ENCODE measurements around the gene S1PR1. TPM values are rescaled to one million over a fixed set of nuclear protein-coding genes. Genes with fewer than 3 reads are reported as not detected.
"Not testable (repeated sequence)": the region's sequence is repeated elsewhere in the genome, so short reads cannot be mapped to it uniquely, and the experiment has no call there.

Gene S1PR1
- total RNA-seq, 1 donor from 2014 or later, result not detected

DNA sequence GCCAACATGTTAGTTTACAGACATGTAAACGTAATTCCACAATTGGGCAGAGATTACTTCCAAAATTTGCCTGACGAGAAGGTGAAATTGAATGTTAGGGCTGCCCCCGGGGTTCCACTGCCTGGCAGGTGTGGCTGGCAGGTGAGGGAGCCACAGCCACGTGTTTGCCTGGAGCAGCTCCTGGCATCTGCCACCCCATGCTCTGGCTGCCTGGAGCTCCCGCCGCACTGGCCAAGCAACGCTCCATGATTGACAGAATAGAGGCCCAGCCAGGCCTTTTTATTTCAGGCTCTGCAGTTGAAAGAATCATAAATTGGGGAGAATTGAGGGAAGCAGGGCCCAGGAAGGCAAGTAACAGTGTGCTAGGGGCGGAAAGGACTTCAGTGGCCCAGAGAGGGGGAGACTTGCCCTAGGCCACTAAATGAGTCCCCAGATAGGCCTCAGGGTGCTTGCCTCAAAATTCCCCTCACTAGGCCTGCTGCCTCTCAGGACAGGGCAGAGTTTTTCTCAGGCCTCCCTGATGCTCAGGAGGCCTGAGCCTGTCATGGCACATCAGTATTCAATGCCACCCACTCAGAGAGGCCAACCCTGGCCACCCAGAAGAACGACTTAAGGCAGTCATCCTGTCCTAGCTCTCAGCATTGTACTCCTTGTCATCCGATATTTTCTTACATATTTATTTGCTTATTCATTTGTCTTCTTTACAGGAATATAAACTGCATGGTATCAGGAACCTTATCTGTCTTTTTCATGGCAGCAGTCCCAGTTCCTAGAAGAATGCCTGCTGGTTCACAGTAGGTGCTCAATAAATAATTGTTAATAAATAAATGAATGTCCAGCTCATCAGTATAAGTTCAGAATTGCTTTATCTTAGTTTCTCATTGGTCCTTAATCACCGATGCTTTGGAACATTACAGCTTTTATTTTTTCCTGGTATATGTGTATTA lies 16.6 kb upstream of the S1PR1 start:
- Mint-ChIP-seq H3K4me3 (ENCODE audit: unreplicated experiment) (no peak overlapping the region), H3K27me3 (ENCODE audit: unreplicated experiment) (peaks cover 25% of the 10 kb centered on the region), H3K4me1 (ENCODE audit: unreplicated experiment) (no peaks in the 10 kb centered on the region), H3K36me3 (ENCODE audit: unreplicated experiment) (no peaks in the 10 kb centered on the region), H3K9me3 (ENCODE audit: unreplicated experiment) (no peaks in the 10 kb centered on the region), H3K27ac (ENCODE audit: unreplicated experiment) (no peak overlapping the region)
- no peak for DNase-seq (ENCODE audit: extremely low spot score, unreplicated experiment)
- TF ChIP-seq, protein P1, sequence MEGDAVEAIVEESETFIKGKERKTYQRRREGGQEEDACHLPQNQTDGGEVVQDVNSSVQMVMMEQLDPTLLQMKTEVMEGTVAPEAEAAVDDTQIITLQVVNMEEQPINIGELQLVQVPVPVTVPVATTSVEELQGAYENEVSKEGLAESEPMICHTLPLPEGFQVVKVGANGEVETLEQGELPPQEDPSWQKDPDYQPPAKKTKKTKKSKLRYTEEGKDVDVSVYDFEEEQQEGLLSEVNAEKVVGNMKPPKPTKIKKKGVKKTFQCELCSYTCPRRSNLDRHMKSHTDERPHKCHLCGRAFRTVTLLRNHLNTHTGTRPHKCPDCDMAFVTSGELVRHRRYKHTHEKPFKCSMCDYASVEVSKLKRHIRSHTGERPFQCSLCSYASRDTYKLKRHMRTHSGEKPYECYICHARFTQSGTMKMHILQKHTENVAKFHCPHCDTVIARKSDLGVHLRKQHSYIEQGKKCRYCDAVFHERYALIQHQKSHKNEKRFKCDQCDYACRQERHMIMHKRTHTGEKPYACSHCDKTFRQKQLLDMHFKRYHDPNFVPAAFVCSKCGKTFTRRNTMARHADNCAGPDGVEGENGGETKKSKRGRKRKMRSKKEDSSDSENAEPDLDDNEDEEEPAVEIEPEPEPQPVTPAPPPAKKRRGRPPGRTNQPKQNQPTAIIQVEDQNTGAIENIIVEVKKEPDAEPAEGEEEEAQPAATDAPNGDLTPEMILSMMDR (IDR thresholded peaks at IDR 0.05), result no peak

DNA sequence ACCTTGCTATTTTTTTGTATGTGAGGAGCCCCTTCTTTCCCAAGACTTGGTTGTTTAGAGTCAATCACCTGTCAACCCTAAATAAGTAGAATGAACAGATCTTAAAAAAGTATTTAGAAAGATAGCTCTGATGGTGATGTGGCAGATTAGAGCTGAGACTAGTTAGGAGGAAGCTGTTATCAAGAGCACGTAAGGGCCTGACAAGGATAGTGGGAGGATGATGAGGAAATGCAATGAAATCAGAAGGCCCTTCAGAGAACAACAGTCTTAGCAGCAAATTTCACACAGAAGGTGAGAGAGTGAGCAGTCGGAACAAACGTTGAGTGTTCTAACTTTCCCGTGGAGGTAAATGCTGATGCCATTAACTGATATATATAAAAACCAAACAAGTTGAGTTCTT lies 15.9 kb upstream of the S1PR1 start:
- H3K4me1 Mint-ChIP-seq (ENCODE audit: unreplicated experiment), result no peaks in the 10 kb centered on the region
- H3K27ac Mint-ChIP-seq (ENCODE audit: unreplicated experiment), result no peak overlapping the region
- no peaks in the 10 kb centered on the region for H3K9me3 Mint-ChIP-seq (ENCODE audit: unreplicated experiment)
- TF ChIP-seq, protein P1 (IDR thresholded peaks at IDR 0.05), result no peak
- H3K36me3 Mint-ChIP-seq (ENCODE audit: unreplicated experiment), result no peaks in the 10 kb centered on the region
- no peak for DNase-seq (ENCODE audit: extremely low spot score, unreplicated experiment)
- H3K4me3 Mint-ChIP-seq (ENCODE audit: unreplicated experiment), result no peak overlapping the region
- H3K27me3 Mint-ChIP-seq (ENCODE audit: unreplicated experiment), result peaks cover 21% of the 10 kb centered on the region

DNA sequence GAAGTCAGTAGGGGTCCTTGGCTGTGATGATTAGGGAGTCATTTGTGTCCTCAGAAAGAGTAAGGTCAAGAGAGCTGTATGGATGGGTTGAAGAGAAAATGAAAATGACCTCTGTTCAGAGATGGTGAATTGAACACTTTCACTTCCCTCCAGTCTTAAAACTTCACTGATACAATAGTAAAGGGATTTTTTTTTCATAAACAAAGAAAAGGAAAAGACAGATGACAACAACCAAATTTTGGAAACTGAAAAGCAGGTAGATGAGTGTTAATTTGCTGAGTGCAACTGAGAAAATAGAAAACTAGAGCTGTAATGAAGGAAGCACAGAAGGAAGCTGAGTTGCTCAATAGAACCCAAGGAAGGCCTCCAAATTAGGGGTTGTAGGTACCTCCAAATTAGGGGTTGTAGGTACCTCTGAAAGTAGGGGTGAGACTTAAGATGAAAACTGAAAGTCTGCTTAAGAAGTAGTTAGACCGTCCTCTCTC lies 14.8 kb upstream of the S1PR1 start:
- DNase-seq (ENCODE audit: extremely low spot score, unreplicated experiment), result no peak
- Mint-ChIP-seq H3K27me3 (ENCODE audit: unreplicated experiment) (peaks cover 18% of the 10 kb centered on the region), H3K9me3 (ENCODE audit: unreplicated experiment) (no peaks in the 10 kb centered on the region), H3K4me3 (ENCODE audit: unreplicated experiment) (no peak overlapping the region), H3K4me1 (ENCODE audit: unreplicated experiment) (no peaks in the 10 kb centered on the region), H3K27ac (ENCODE audit: unreplicated experiment) (no peak overlapping the region), H3K36me3 (ENCODE audit: unreplicated experiment) (no peaks in the 10 kb centered on the region)
- TF ChIP-seq, protein P1 (IDR thresholded peaks at IDR 0.05), result no peak

DNA sequence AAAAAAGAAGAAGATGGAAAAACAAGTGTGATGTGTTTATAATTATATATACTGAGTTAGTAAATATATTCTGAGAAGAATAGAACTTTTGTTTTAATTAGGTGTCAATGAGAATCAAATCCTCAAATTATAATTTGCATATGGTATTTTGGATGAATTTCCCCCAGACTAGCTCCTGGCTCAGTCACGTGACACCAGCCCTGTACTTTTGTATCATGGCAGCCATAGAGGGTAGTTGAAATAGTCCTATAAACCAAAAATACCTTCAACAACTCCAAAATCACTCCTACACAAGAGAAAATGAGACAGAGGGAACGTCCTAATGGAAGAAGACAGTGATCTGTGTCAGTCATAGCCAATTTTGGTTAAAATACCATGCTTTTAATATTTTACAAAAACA lies 9.0 kb upstream of the S1PR1 start:
- H3K36me3 Mint-ChIP-seq (ENCODE audit: unreplicated experiment), result no peaks in the 10 kb centered on the region
- TF ChIP-seq, protein P1 (IDR thresholded peaks at IDR 0.05), result no peak
- H3K4me1 Mint-ChIP-seq (ENCODE audit: unreplicated experiment), result no peaks in the 10 kb centered on the region

DNA sequence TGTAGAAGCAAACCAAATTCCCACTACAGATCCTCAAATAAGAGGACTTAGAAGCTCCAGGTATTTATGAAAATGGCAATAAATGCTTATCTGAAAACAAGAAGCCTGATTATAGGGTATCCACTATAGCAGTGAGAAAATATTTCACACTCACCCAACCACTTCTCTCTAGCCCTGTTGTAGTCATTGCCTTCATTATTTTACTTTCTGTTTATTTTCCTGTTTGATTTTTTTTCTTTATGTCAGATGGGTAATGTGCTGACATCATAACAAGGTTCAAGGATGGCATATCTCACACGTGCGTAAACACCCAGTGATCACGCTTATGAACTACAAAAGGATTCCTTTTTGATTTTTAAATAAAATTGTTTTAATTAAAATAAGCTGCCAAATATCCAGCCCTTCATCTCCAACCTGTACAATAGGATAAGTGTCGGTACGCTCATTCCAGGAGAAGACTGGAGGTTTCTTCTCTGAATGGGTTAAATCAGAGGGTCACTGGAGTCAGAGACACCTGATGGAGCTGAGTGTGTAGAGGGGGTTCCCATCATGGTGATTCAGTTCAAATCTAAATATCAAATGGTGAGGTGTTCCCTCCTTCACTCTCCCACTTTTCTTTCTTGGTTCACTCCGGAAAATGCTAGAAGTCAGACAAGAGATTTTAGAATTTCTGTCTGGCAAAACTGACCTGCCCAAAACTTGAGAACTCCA lies 8.2 kb upstream of the S1PR1 start:
- no peaks in the 10 kb centered on the region for H3K4me1 Mint-ChIP-seq (ENCODE audit: unreplicated experiment)
- TF ChIP-seq, protein P1 (IDR thresholded peaks at IDR 0.05), result no peak
- no peak overlapping the region for H3K27ac Mint-ChIP-seq (ENCODE audit: unreplicated experiment)
- H3K36me3 Mint-ChIP-seq (ENCODE audit: unreplicated experiment), result no peaks in the 10 kb centered on the region
- H3K27me3 Mint-ChIP-seq (ENCODE audit: unreplicated experiment), result peaks cover 47% of the 10 kb centered on the region
- H3K4me3 Mint-ChIP-seq (ENCODE audit: unreplicated experiment), result no peak overlapping the region
- no peaks in the 10 kb centered on the region for H3K9me3 Mint-ChIP-seq (ENCODE audit: unreplicated experiment)
- DNase-seq (ENCODE audit: extremely low spot score, unreplicated experiment), result no peak

More for the DNA sequence above, 9.0 kb upstream of the S1PR1 start:
- peaks cover 42% of the 10 kb centered on the region for H3K27me3 Mint-ChIP-seq (ENCODE audit: unreplicated experiment)
- no peaks in the 10 kb centered on the region for H3K9me3 Mint-ChIP-seq (ENCODE audit: unreplicated experiment)
- DNase-seq (ENCODE audit: extremely low spot score, unreplicated experiment), result no peak
- H3K27ac Mint-ChIP-seq (ENCODE audit: unreplicated experiment), result no peak overlapping the region
- no peak overlapping the region for H3K4me3 Mint-ChIP-seq (ENCODE audit: unreplicated experiment)

DNA sequence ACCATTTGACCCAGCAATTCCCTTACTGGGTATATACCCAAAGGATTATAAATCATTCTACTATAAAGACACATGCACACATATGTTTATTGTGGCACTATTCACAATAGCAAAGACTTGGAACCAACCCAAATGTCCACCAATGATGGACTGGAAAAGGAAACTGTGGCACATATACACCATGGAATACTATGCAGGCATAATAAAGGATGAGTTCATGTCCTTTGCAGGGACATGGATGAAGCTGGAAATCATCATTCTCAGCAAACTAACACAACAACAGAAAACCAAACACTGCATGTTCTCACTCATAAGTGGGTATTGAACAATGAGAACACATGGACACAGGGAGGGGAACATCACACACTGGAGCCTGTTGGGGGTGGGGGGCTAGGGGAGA lies 4.6 kb upstream of the S1PR1 start:
- Mint-ChIP-seq H3K4me1 (ENCODE audit: unreplicated experiment) (peaks cover 20% of the 10 kb centered on the region), H3K27me3 (ENCODE audit: unreplicated experiment) (peaks cover 58% of the 10 kb centered on the region)
- not testable (repeated sequence) for H3K4me3 Mint-ChIP-seq (ENCODE audit: unreplicated experiment); DNase-seq (ENCODE audit: extremely low spot score, unreplicated experiment); H3K36me3 Mint-ChIP-seq (ENCODE audit: unreplicated experiment); H3K9me3 Mint-ChIP-seq (ENCODE audit: unreplicated experiment); H3K27ac Mint-ChIP-seq (ENCODE audit: unreplicated experiment)
